LNCAP (cell line): ENCODE measurements around the gene SNCA.

Experiments used
- CTCF ChIP-seq: fragments of 450-650 bp; IDR thresholded peaks from 2 replicates; pipeline ENCODE4 v1.5.1; 2017; ENCODE audit warnings: mild to moderate bottlenecking

SNCA gene

GRCh38 chr4:89835413-89835812 lies 1.5 kb downstream of the SNCA start:
- TF ChIP-seq CTCF, result no peak

- TF ChIP-seq CTCF, result no peak
Observed at GRCh38 chr4:89834486-89835209, 2.3 kb downstream of the SNCA start.

- no peak for TF ChIP-seq CTCF
Observed at GRCh38 chr4:89829470-89830138, 7.4 kb downstream of the SNCA start.

- no peak for TF ChIP-seq CTCF
Observed at GRCh38 chr4:89823416-89823815, 13.5 kb downstream of the SNCA start.

- no peak for TF ChIP-seq CTCF
Observed at GRCh38 chr4:89821612-89822011, 15.3 kb downstream of the SNCA start.

- no peak for TF ChIP-seq CTCF
Observed at GRCh38 chr4:89820010-89820409, 17.0 kb downstream of the SNCA start.

- TF ChIP-seq CTCF, result no peak
Observed at GRCh38 chr4:89814362-89814761, 22.6 kb downstream of the SNCA start.
